Activated CD4-positive, alpha-beta T cell treated with anti-CD3 and anti-CD28 coated beads for 48 hours (primary cell): Measurements from ENCODE around the gene RGS12.

ENCODE experiments used
- DNase-seq: peaks from one replicate; pipeline ENCODE4 v3.0.0-alpha.2; 2020

RGS12 gene, protein sequence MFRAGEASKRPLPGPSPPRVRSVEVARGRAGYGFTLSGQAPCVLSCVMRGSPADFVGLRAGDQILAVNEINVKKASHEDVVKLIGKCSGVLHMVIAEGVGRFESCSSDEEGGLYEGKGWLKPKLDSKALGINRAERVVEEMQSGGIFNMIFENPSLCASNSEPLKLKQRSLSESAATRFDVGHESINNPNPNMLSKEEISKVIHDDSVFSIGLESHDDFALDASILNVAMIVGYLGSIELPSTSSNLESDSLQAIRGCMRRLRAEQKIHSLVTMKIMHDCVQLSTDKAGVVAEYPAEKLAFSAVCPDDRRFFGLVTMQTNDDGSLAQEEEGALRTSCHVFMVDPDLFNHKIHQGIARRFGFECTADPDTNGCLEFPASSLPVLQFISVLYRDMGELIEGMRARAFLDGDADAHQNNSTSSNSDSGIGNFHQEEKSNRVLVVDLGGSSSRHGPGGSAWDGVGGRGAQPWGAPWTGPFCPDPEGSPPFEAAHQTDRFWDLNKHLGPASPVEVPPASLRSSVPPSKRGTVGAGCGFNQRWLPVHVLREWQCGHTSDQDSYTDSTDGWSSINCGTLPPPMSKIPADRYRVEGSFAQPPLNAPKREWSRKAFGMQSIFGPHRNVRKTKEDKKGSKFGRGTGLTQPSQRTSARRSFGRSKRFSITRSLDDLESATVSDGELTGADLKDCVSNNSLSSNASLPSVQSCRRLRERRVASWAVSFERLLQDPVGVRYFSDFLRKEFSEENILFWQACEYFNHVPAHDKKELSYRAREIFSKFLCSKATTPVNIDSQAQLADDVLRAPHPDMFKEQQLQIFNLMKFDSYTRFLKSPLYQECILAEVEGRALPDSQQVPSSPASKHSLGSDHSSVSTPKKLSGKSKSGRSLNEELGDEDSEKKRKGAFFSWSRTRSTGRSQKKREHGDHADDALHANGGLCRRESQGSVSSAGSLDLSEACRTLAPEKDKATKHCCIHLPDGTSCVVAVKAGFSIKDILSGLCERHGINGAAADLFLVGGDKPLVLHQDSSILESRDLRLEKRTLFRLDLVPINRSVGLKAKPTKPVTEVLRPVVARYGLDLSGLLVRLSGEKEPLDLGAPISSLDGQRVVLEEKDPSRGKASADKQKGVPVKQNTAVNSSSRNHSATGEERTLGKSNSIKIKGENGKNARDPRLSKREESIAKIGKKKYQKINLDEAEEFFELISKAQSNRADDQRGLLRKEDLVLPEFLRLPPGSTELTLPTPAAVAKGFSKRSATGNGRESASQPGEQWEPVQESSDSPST (N-terminal part only)

DNA sequence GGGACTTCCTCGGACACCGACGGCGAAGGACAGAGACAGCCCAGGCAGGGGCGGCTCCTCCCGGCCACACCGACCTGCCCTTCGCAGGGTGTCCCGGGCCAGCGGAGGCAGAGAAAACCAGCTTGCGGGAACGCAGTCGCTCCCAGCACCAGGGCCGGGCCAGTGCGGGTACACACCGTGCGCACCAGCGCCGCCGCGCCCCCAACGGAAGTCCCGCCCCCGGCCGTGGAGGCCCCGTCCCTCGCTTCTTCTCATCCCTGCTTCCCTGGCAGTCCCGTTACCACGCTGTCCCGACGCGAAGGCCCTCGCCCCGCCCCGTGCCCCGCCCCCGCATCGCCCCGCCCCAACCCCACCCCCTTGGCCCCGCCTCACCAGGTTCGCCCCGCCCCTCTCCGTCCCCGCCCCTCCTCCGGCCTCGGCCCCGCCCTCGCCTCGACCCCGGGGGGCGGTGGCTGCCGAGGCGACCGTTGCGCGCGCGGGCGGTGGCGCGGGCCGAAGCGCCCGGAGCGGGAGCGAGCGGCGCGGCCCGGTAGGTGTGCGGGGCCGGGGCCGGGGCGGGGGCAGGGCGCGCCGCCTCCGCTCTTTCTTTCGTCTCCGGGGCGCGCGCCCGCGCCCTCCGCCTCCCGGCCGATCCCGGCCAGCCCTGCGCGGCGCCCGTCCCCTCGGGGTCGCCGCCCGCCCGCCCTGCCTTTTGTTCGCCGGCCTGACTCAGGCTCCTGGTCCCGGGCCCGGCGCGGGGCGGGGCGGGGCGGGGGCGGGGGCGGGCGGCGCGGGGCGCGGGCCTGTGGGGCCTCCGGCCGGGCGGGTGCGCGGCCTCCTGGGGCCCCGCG lies at the start of gene RGS12:
TSS of gene RGS12 (plus strand) at position 451 of the 830 bp plus-strand sequence. CDS start 23,150 bp downstream, outside the sequence.
- DNase-seq, result peak; percentile 92

DNA sequence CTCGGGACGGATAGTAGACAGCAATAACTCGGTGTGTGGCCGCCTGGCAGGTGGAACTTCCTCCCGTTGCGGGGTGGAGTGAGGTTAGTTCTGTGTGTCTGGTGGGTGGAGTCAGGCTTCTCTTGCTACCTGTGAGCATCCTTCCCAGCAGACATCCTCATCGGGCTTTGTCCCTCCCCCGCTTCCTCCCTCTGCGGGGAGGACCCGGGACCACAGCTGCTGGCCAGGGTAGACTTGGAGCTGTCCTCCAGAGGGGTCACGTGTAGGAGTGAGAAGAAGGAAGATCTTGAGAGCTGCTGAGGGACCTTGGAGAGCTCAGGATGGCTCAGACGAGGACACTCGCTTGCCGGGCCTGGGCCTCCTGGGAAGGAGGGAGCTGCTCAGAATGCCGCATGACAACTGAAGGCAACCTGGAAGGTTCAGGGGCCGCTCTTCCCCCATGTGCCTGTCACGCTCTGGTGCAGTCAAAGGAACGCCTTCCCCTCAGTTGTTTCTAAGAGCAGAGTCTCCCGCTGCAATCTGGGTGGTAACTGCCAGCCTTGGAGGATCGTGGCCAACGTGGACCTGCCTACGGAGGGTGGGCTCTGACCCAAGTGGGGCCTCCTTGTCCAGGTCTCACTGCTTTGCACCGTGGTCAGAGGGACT lies 49.6 kb upstream of the RGS12 start:
- DNase-seq, result no peak

- DNase-seq, result no peak
Measured at GRCh38 chr4:3244002-3244401, 48.8 kb upstream of the RGS12 start.

GRCh38 chr4:3244747-3245146 lies 48.1 kb upstream of the RGS12 start:
- DNase-seq, result no peak

DNA sequence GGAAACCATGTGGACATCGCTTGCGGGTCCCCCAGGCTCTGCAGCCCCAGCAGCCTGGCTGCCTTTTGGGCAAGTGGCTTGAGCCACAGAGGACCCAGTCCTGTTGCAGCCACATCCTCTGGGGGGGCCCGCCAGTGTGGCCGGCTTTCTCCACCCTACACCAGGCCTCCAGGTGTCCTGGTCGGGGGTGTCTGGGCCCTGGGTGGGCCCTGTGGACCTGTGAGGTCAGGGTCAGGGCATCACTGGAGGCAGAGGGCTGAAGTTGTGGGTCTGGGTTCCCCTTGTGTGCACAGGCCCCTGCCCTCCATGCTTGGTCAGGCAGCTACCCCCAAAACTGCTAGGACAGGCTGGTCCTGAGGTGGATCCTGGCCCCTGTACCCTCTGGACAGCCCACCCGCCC lies 47.1 kb upstream of the RGS12 start:
- no peak for DNase-seq

- DNase-seq, result no peak
Measured at GRCh38 chr4:3246458-3247398, 46.1 kb upstream of the RGS12 start.

DNA sequence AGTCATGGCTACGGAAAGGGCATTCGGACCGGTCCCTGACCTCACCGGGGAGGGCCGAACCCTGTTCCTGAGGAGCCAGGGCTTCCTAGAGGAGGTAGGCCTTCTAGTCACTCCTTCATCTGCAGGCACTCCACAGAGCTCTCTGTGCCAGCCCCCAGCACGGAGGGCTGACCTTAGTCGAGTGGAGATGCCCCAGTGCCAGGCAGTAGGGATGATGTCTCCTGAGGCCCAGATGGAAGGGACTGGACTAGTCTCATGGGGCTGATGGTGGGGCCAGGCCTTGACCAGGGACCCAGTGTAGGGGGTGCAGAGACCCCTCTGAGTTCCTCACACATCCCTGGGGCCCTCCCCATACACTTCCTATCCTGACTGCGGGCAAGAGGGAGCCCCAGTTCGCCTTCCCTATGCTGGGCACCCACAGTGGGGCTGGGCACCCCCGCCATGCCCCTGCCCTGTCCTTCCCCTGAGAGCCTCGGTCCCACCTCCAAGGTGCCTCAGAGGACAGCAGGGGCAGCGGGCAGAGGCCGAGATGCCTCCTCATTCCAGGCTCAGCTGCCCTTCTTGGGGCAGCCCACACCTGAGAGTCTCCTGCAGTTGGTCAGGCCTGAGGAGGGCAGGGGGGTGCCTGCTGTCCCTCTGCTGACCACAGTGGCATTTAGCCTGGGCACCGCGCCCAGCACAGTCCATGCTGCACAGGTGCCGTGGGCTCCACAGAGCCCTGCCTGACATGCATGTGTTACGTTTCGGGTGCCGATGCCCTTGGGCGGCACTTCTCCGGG lies 45.2 kb upstream of the RGS12 start:
- no peak for DNase-seq

DNA sequence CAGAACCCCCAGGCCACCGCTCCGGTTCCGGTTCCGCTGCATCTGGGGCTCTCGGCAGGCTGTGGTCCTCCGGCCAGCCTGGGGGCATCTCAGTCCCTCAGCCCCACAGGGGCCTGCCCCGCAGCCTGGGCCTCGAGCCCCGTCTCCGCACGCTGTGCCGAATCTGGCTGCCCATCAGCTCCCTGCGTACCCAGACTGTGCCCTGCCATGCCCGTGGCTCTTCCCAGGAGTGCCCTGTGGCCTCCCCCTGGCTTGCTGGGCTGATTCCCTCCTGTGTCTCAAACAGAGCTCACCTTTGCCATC lies 44.7 kb upstream of the RGS12 start:
- DNase-seq, result no peak

DNA sequence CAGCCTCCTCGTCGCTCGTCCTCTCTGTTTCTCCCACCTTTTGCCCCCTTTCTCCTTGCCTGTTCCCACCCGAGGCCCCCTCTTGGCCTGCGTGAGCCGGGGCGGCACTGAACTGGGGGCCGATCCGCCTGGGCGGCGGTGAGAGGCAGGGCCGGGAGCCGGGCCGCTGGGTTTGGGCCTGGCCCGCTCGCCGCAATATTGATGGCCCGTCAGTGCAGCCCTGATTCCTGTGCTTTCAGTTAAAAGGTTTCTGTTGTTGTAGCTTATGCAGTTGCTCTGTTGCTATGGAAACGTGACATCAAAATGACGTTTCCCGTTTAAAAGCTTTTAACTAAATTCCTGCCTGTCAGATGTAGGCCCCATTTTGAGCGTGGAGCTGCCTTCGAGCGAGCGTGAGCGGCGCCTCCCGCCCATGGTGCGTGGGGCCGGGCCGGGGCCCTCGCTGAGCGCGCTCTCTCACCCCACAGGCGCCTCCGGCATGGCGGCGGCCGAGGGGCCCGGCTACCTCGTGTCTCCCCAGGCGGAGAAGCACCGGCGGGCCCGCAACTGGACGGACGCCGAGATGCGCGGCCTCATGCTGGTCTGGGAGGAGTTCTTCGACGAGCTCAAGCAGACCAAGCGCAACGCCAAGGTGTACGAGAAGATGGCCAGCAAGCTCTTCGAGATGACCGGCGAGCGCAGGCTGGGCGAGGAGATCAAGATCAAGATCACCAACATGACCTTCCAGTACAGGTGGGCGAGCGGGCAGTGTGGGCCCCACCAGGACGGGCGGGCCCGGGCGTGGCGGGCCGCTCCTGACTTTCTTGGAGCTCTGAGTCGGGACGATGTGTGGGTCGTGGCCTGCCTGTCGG lies 43.8 kb upstream of the RGS12 start, which contains the start of gene MSANTD1:
TSS of gene MSANTD1 (plus strand) at position 349 of the 851 bp plus-strand sequence. CDS start at position 413, 64 bp downstream.
- DNase-seq, result no peak

DNA sequence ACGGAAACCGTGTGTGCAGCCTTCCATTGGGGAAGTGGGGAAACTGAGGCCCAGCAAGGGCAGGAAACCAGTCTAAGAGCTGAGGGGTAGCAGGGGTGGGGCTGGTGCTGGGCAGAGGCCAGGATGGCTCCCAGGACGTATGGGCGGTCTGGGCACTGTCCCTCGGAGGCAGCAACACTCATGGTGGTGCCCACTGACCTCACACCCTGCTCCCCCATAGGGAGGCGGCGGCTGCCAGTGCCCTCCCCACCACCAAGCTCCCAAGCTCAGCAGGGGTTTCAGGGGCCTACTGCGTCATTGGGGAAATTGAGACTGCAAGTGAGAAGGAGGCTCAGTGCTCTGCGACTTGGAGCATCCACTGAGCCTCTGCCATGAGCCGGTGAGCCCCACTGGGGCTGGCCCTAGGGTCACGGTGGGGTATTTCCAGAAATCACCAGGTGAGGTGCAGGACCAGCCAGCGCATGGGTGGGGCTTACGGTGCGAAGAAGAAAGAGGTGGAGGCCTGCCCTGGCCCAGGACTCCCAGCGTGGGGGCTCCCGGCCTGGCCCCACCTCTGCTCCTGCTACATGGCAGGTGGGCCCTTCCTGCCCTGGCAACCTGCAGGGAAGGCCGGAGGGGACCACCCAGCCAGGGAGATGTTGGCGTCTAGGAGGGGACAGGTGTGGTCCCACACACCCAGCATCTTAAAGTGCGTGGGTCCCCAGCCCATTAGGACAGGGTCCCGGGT lies 42.9 kb upstream of the RGS12 start:
- no peak for DNase-seq

- no peak for DNase-seq
Measured at GRCh38 chr4:3250438-3250955, 42.3 kb upstream of the RGS12 start.

- DNase-seq, result no peak
Measured at GRCh38 chr4:3250956-3251690, 41.7 kb upstream of the RGS12 start.

- no peak for DNase-seq
Measured at GRCh38 chr4:3251691-3252479, 40.9 kb upstream of the RGS12 start.

DNA sequence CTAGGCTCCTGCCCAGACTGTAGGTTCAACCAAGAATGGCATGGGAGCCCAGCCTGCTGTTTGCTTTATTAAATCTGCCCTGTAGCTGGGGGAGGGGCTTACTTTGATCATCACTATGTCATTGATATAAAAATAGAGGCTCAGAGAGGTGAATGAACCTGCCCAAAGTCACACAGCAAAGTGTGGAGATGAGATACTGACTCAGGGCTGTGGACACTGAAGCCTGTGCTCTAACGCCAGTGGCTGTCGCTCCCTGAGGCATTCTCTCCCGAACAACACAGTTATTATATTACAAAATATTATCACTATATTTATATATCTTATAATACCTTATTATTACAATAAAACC lies 40.4 kb upstream of the RGS12 start:
- no peak for DNase-seq

DNA sequence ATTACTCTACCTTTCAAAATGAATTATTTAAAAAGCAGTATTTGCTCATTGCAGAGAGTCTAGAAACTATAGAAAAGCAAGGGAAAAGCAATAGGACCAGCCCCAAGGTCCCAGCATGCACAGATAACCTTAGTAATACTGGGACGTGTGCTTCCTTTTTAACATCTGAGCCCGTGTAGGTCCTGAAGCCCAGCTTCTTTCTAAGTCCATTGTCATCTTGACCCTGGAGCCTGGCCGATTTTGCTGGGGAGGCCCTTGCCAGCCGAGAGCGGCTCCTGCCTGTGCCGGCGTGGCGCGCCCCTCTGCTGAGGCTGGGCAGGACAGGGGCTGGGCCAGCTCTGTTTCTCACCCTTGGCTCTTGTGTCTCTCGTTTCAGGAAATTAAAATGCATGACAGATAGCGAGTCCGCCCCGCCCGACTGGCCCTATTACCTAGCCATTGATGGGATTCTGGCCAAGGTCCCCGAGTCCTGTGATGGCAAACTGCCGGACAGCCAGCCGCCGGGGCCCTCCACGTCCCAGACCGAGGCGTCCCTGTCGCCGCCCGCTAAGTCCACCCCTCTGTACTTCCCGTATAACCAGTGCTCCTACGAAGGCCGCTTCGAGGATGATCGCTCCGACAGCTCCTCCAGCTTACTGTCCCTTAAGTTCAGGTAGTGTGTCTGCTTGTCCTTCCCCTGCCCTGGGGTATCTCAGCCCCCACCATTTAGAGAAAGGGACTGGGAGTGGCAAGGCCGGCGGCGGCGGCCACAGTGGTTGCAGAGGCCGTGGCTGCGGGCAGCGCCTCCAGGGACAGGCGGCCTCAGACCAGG lies 39.8 kb upstream of the RGS12 start:
- DNase-seq, result no peak
